ENCODE results near the gene RET.

The RET gene

DNA sequence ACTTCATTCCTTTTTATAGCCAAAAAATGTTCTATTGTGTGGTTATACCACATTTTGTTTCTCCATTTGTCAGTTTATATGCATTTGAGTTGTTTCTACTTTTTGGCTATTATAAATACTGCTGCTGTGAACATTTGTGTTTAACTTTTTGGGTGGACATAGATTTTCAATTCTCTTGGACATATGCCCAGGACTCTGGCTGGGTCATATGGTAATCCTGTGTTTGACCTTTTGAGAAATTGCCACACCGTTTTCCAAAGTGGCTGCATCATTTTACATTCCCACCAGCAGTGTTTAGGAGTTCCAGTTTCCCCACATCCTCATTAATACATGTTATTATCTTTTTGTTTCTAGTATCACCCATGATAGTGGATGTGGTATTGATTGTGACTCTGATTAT lies 100.7 kb downstream of the RET start:
- DNase-seq: no peak

All from Kasumi-1 (cell line).